C4-2B (cell line): ENCODE data around the gene OAS1.
"Not testable (repeated sequence)": the region's sequence is repeated elsewhere in the genome, so short reads cannot be mapped to it uniquely, and the experiment has no call there.

ENCODE experiments used
- H3K27ac ChIP-seq: fragments of 450-650 bp; 2 replicates; pipeline ENCODE4 v1.5.1; 2017
- CTCF ChIP-seq: fragments of 450-650 bp; conservative IDR thresholded peaks from 2 replicates; pipeline ENCODE4 v1.5.1; 2017; ENCODE audit warnings: mild to moderate bottlenecking
- ZFX ChIP-seq: fragments of 450-650 bp; IDR thresholded peaks from 2 replicates; pipeline ENCODE4 v1.6.1; 2017

OAS1 gene

GRCh38 chr12:112945515-112945914 is 38.8 kb downstream of the OAS1 start:
- H3K27ac ChIP-seq, result no peak overlapping the region
- TF ChIP-seq ZFX (no peak), CTCF (no peak)

GRCh38 chr12:112946236-112947000 is 39.7 kb downstream of the OAS1 start:
- H3K27ac ChIP-seq, result no peak overlapping the region
- TF ChIP-seq CTCF (no peak), ZFX (no peak)

- H3K27ac ChIP-seq, result no peak overlapping the region
- TF ChIP-seq CTCF, result no peak
- TF ChIP-seq ZFX, result no peak
Observed at GRCh38 chr12:112947314-112947713, 40.6 kb downstream of the OAS1 start.

GRCh38 chr12:112947761-112948160 is 41.0 kb downstream of the OAS1 start:
- no peak for TF ChIP-seq CTCF
- TF ChIP-seq ZFX, result no peak
- no peak overlapping the region for H3K27ac ChIP-seq

GRCh38 chr12:112948806-112949205 is 42.0 kb downstream of the OAS1 start:
- no peak overlapping the region for H3K27ac ChIP-seq
- no peak for TF ChIP-seq CTCF
- no peak for TF ChIP-seq ZFX

GRCh38 chr12:112950701-112951100 is 43.9 kb downstream of the OAS1 start:
- no peak for TF ChIP-seq CTCF
- no peak for TF ChIP-seq ZFX
- no peak overlapping the region for H3K27ac ChIP-seq

GRCh38 chr12:112957125-112957524 is 50.4 kb downstream of the OAS1 start:
- not testable (repeated sequence) for H3K27ac ChIP-seq

GRCh38 chr12:112961074-112961473 is 54.3 kb downstream of the OAS1 start:
- H3K27ac ChIP-seq, result no peak overlapping the region
- no peak for TF ChIP-seq ZFX
